Choroid plexus epithelial cell (primary cell): ENCODE measurements around the gene TTC13.
"Not testable (repeated sequence)": the region's sequence is repeated elsewhere in the genome, so short reads cannot be mapped to it uniquely, and the experiment has no call there.

Experiments
- DNase-seq: peaks from one replicate; pipeline ENCODE4 v3.0.0-alpha.2; 2010; ENCODE audit warnings: low read depth
- H3K4me3 ChIP-seq: 2 replicates; pipeline ENCODE4 v1.5.1; 2011; ENCODE audit warnings: low read depth, mild to moderate bottlenecking, control low read depth, low read length, moderate library complexity
- CTCF ChIP-seq: conservative IDR thresholded peaks from 2 replicates; pipeline ENCODE4 v1.5.1; 2011; ENCODE audit warnings: low read depth, mild to moderate bottlenecking, control low read depth, inconsistent platforms, low read length, moderate library complexity

The TTC13 gene

GRCh38 chr1:230978491-230979388 is at the start of gene TTC13, which contains the start of gene ARV1:
TTC13 (minus strand) TSS chr1:230978861; CDS start chr1:230978830, 31 bp downstream.
ARV1 (plus strand) TSS chr1:230979094; CDS start chr1:230979106, 12 bp downstream.
- peak; percentile 99 for DNase-seq
- TF ChIP-seq CTCF, result peak; percentile 15
- peak within 1 kb of the TSS; percentile 90 for H3K4me3 ChIP-seq

GRCh38 chr1:231027971-231028370 is 49.3 kb upstream of the TTC13 start:
- no peak overlapping the region for H3K4me3 ChIP-seq
- no peak for DNase-seq
- no peak for TF ChIP-seq CTCF

GRCh38 chr1:231027136-231027925 is 48.7 kb upstream of the TTC13 start:
- no peak for TF ChIP-seq CTCF
- DNase-seq, result peak; percentile 14
- no peak overlapping the region for H3K4me3 ChIP-seq

- no peak for TF ChIP-seq CTCF
- no peak overlapping the region for H3K4me3 ChIP-seq
- no peak for DNase-seq
These were observed 47.9 kb upstream of the TTC13 start for GRCh38 chr1:231026576-231026975.

- no peak overlapping the region for H3K4me3 ChIP-seq
- DNase-seq, result no peak
- no peak for TF ChIP-seq CTCF
These were observed 44.5 kb upstream of the TTC13 start for GRCh38 chr1:231023150-231023549.

- not testable (repeated sequence) for H3K4me3 ChIP-seq, DNase-seq
These were observed 43.9 kb upstream of the TTC13 start for GRCh38 chr1:231022543-231022942.

- no peak for TF ChIP-seq CTCF
- no peak overlapping the region for H3K4me3 ChIP-seq
- DNase-seq, result peak; percentile 23
These were observed 42.9 kb upstream of the TTC13 start for GRCh38 chr1:231021540-231022031.
